Body of pancreas (tissue), 4 donors: ENCODE data around the gene SEMA4D.

Source experiments
- POLR2A ChIP-seq, 3 donors: fragments of 450-650 bp; IDR thresholded peaks; one replicate each; pipeline ENCODE4 v1.6.1; 2016; ENCODE audit warnings: antibody characterized with exemption in 3 of 3, mild to moderate bottlenecking in 2 of 3
- TF ChIP-seq, protein P1 (sequence below), 7 experiments: fragments of 450-650 bp in 4 of 7; fragments of 200-600 bp in 3 of 7; sonication (generic) in 3 of 7; IDR thresholded peaks; one replicate each; pipeline ENCODE4 v1.5.1; 2016 to 2019; ENCODE audit warnings: antibody characterized with exemption in 7 of 7

DNA sequence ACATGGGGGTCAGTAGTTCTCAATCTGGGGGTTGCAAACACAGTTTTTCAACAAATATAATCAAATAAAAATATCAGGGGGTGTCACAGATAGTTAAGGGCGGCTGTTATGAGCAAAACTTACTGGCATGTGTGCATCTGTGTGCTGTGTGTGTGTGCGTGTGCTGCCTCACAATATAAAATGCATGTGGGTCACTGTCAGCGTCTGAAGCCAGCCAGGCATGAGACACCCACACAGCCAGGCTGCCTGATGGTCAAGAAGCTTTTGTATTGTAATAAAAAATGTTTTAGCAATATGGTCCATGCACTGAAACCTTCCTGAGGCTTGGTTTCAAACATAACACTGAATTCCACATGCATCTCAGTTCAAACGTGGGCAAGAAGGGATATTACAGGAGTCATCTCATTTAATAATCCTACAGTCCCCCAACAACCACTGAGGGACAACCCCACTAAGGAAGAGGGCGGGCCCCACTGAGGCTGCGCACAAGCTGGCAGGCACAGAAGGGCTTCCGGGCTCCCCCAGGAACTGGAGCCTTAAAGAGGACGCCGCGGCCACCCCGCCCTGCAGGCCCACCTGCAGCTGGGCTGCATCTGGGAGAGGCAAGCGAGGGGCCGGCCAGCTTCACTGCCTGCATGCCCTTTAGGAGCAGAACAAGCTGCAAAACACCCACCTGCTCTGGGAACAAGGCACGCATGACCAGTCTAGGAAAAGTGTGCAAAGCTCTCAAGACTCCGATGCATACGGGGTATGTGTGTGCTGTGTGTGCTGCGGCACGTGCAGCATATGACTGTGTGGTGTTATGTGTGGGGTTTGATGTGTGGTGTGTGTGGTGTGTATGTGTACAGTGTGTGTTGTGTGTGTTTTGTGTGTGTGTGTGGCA, 14.1 kb downstream of the SEMA4D start:
- no peak for TF ChIP-seq POLR2A (IDR thresholded peaks at IDR 0.05)
- TF ChIP-seq, protein P1, sequence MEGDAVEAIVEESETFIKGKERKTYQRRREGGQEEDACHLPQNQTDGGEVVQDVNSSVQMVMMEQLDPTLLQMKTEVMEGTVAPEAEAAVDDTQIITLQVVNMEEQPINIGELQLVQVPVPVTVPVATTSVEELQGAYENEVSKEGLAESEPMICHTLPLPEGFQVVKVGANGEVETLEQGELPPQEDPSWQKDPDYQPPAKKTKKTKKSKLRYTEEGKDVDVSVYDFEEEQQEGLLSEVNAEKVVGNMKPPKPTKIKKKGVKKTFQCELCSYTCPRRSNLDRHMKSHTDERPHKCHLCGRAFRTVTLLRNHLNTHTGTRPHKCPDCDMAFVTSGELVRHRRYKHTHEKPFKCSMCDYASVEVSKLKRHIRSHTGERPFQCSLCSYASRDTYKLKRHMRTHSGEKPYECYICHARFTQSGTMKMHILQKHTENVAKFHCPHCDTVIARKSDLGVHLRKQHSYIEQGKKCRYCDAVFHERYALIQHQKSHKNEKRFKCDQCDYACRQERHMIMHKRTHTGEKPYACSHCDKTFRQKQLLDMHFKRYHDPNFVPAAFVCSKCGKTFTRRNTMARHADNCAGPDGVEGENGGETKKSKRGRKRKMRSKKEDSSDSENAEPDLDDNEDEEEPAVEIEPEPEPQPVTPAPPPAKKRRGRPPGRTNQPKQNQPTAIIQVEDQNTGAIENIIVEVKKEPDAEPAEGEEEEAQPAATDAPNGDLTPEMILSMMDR (IDR thresholded peaks at IDR 0.05) = no peak
